ENCODE results near the gene EFNA2. TPM values are rescaled to one million over a fixed set of nuclear protein-coding genes. Genes with fewer than 3 reads are reported as not detected.

Gene EFNA2
- total RNA-seq, 1 donor from 2014 or later: 14.6 TPM

- H3K36me3 Mint-ChIP-seq (ENCODE audit: low read depth, unreplicated experiment): peaks cover 12% of the 10 kb centered on the region
- no peaks in the 10 kb centered on the region for H3K9me3 Mint-ChIP-seq (ENCODE audit: unreplicated experiment)
- TF ChIP-seq CTCF (IDR thresholded peaks at IDR 0.05; ENCODE audit: unreplicated experiment): peak; percentile 22
- H3K4me3 Mint-ChIP-seq (ENCODE audit: unreplicated experiment): peak overlapping the region; percentile 92
- peak overlapping the region; percentile 89 for H3K27ac Mint-ChIP-seq (ENCODE audit: unreplicated experiment)
- DNase-seq (ENCODE audit: low spot score): no peak
- peaks cover 41% of the 10 kb centered on the region for H3K4me1 Mint-ChIP-seq (ENCODE audit: unreplicated experiment)
- peaks cover 23% of the 10 kb centered on the region for H3K27me3 Mint-ChIP-seq (ENCODE audit: unreplicated experiment)
Observed at GRCh38 chr19:1261538-1261797, 24.2 kb upstream of the EFNA2 start.

- no peak for DNase-seq (ENCODE audit: low spot score)
- H3K27me3 Mint-ChIP-seq (ENCODE audit: unreplicated experiment): peaks cover 21% of the 10 kb centered on the region
- H3K4me3 Mint-ChIP-seq (ENCODE audit: unreplicated experiment): peak overlapping the region; percentile 92
- no peaks in the 10 kb centered on the region for H3K9me3 Mint-ChIP-seq (ENCODE audit: unreplicated experiment)
- TF ChIP-seq CTCF (IDR thresholded peaks at IDR 0.05; ENCODE audit: unreplicated experiment): peak; percentile 5
- peaks cover 41% of the 10 kb centered on the region for H3K4me1 Mint-ChIP-seq (ENCODE audit: unreplicated experiment)
- H3K27ac Mint-ChIP-seq (ENCODE audit: unreplicated experiment): peak overlapping the region; percentile 89
- H3K36me3 Mint-ChIP-seq (ENCODE audit: low read depth, unreplicated experiment): peaks cover 12% of the 10 kb centered on the region
Observed at GRCh38 chr19:1261798-1262622, 23.7 kb upstream of the EFNA2 start.

- no peak for TF ChIP-seq CTCF (IDR thresholded peaks at IDR 0.05; ENCODE audit: unreplicated experiment)
- no peaks in the 10 kb centered on the region for H3K9me3 Mint-ChIP-seq (ENCODE audit: unreplicated experiment)
- no peak overlapping the region for H3K4me3 Mint-ChIP-seq (ENCODE audit: unreplicated experiment)
- H3K36me3 Mint-ChIP-seq (ENCODE audit: low read depth, unreplicated experiment): peaks cover 8% of the 10 kb centered on the region
- no peak overlapping the region for H3K27ac Mint-ChIP-seq (ENCODE audit: unreplicated experiment)
- peaks cover 41% of the 10 kb centered on the region for H3K4me1 Mint-ChIP-seq (ENCODE audit: unreplicated experiment)
- DNase-seq (ENCODE audit: low spot score): no peak
- peaks cover 24% of the 10 kb centered on the region for H3K27me3 Mint-ChIP-seq (ENCODE audit: unreplicated experiment)
Observed at GRCh38 chr19:1262623-1263123, 23.0 kb upstream of the EFNA2 start.

GRCh38 chr19:1263188-1263587 is 22.5 kb upstream of the EFNA2 start:
- TF ChIP-seq CTCF (IDR thresholded peaks at IDR 0.05; ENCODE audit: unreplicated experiment): no peak
- Mint-ChIP-seq H3K27ac (ENCODE audit: unreplicated experiment) (peak overlapping the region; percentile 67), H3K36me3 (ENCODE audit: low read depth, unreplicated experiment) (peaks cover 3% of the 10 kb centered on the region), H3K27me3 (ENCODE audit: unreplicated experiment) (peaks cover 24% of the 10 kb centered on the region), H3K4me1 (ENCODE audit: unreplicated experiment) (peaks cover 37% of the 10 kb centered on the region), H3K9me3 (ENCODE audit: unreplicated experiment) (no peaks in the 10 kb centered on the region), H3K4me3 (ENCODE audit: unreplicated experiment) (no peak overlapping the region)
- no peak for DNase-seq (ENCODE audit: low spot score)

Data from endothelial cell (in vitro differentiated cells).